ENCODE measurements around the gene LAP3.

LAP3 gene

DNA sequence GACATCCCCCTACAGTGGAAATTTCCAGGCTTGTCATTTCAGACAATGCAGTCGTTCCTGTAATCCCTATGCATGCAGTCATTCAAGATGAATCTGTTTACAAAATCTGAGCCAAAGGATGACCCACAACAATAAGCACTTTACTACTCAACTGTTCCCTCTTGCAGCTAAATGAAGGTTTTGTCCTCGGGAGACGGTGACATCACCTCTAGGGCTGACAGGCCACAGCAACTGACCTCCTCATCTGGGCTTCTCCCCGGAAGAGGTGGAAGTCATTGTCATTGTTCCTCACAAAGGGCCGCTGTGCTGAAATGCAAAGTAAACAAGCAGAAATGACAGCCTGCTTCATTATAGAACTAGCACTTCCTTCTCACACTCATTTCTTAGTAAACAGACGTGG is 32.8 kb upstream of the LAP3 start:
- H3K27ac ChIP-seq: no peak overlapping the region
- CTCF ChIA-PET: no interaction called here
- TF ChIP-seq, protein P1, sequence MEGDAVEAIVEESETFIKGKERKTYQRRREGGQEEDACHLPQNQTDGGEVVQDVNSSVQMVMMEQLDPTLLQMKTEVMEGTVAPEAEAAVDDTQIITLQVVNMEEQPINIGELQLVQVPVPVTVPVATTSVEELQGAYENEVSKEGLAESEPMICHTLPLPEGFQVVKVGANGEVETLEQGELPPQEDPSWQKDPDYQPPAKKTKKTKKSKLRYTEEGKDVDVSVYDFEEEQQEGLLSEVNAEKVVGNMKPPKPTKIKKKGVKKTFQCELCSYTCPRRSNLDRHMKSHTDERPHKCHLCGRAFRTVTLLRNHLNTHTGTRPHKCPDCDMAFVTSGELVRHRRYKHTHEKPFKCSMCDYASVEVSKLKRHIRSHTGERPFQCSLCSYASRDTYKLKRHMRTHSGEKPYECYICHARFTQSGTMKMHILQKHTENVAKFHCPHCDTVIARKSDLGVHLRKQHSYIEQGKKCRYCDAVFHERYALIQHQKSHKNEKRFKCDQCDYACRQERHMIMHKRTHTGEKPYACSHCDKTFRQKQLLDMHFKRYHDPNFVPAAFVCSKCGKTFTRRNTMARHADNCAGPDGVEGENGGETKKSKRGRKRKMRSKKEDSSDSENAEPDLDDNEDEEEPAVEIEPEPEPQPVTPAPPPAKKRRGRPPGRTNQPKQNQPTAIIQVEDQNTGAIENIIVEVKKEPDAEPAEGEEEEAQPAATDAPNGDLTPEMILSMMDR (conservative IDR thresholded peaks at IDR 0.05; ENCODE audit: low read depth): no peak
- DNase-seq (ENCODE audit: low spot score): no peak
- POLR2A ChIA-PET (ENCODE audit: low non-redundant PET): no interaction called here

DNA sequence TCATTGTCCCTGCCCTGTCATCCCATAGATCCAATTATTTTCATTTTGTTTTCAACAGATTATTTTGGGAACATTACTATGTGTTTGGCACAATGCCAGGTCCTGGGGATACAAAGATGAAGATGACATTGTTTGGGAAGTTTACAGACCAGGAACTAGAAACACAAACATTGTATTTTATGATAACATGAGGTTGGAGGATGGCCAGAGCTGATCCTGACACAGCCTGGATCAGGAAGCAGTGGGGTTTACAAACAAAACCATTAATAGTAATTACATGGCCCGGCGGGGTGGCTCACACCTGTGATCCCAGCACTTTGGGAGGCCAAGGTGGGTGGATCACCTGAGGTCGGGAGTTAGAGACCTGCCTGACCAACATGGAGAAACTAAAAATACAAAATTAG is 32.2 kb upstream of the LAP3 start:
- no peak overlapping the region for H3K27ac ChIP-seq
- TF ChIP-seq, protein P1 (conservative IDR thresholded peaks at IDR 0.05; ENCODE audit: low read depth): no peak
- DNase-seq (ENCODE audit: low spot score): no peak
- CTCF ChIA-PET: no interaction called here
- POLR2A ChIA-PET (ENCODE audit: low non-redundant PET): no interaction called here

DNA sequence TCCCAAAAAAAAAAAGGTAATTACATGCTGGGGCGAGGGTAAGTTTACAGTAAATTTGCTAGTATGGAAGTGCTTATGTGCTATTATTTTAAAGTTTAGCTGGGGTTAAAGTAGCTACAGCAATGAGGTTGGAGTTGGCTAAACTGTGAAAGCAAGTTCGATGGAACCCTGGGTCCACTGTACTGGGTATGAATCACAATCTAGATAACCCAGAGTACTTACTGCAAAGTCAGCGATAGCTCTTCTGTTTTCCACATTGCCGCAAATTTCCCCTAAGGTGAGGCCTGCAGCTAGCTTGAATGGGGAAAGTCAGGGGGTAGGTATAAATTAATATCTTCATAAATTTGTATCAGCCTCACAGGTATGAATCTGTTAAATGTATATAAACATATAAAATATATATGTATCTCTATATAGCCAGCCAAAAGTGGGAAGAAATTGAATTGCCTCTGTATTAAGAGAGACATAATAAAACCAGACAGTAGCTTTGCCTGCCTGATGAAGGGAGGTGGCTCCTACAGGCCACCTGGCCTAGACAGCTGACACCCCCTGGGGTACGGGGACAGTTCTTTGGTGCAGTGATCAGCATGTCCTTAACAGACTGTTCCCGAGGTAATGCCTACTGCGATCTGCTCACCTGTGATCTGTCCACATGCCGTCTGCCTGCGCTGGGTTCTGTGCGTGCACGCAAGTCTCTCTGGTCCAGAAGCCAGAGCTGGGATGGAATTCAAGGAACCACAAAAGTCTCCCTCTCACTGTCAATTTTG is 31.4 kb upstream of the LAP3 start:
- POLR2A ChIA-PET (ENCODE audit: low non-redundant PET): no interaction called here
- CTCF ChIA-PET: no interaction called here

DNA sequence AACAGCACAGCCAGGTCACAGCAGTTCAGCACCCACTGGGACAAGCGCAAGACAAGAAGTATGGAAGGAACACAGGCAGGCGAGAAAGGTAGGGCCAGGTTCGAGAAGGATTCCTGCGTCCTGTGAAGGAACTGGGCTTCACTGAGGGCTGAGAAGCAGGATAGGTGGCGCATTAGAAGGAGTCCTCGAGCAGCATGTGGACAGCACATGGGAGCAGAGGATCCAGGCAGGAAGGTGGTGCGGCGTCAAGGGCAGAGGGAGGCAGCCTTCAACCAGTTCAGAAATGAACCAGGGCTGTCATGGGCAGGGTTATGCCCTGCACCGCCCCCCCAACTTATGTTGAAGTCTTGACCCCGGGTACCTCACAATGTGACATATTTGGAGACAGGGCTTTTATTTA is 30.8 kb upstream of the LAP3 start:
- no peak overlapping the region for H3K27ac ChIP-seq
- POLR2A ChIA-PET (ENCODE audit: low non-redundant PET): no interaction called here
- CTCF ChIA-PET: no interaction called here
- TF ChIP-seq, protein P1 (conservative IDR thresholded peaks at IDR 0.05; ENCODE audit: low read depth): no peak
- DNase-seq (ENCODE audit: low spot score): no peak

More for the DNA sequence above, 31.4 kb upstream of the LAP3 start:
- H3K27ac ChIP-seq: no peak overlapping the region
- DNase-seq (ENCODE audit: low spot score): no peak
- TF ChIP-seq, protein P1 (conservative IDR thresholded peaks at IDR 0.05; ENCODE audit: low read depth): no peak

DNA sequence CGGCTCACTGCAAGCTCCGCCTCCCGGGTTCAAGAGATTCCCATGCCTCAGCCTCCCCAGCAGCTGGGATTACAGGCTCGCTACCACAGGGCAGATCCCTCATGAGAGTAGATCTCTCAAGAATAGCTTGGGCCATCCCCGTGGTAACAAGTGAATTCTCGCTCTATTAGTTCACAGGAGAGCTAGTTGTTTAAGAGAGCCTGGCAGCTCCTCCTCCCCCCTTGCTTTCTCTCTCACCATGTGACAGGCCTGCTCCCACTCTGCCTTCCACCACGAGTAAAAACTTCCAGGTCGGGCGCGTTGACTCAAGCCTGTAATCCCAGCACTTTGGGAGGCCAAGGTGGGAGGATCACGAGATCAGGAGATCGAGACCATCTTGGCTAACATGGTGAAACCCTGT is 30.3 kb upstream of the LAP3 start:
- TF ChIP-seq, protein P1 (conservative IDR thresholded peaks at IDR 0.05; ENCODE audit: low read depth): no peak
- no peak for DNase-seq (ENCODE audit: low spot score)
- POLR2A ChIA-PET (ENCODE audit: low non-redundant PET): no interaction called here
- CTCF ChIA-PET: no interaction called here
- no peak overlapping the region for H3K27ac ChIP-seq

DNA sequence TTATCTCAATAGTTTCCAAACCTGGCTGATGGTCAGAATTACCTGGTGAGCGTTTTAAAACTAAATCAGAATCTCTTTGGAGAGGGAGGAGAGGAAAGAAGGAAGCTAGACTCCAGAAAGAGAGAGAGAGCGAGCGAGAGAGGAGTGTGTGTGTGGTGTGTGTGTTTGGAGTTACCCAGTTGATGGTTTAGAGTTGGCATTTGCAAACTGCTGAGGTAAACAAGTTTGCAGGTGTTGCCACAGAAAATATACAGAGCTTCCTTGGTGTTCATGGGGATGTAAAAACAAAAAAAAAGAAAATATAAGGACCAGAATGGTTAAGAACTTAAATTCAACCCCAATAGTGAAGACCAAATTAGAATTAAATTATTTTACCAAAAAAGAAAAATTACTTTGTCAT is 26.4 kb upstream of the LAP3 start:
- ChIA-PET CTCF (no interaction called here), POLR2A (ENCODE audit: low non-redundant PET) (no interaction called here)
- no peak for DNase-seq (ENCODE audit: low spot score)
- H3K27ac ChIP-seq: no peak overlapping the region
- TF ChIP-seq, protein P1 (conservative IDR thresholded peaks at IDR 0.05; ENCODE audit: low read depth): no peak

All from RWPE1 (cell line).